SH-SY5Y (cell line): ENCODE measurements around the gene FAM131C.

Experiments
- GATA2 ChIP-seq: IDR thresholded peaks from 2 replicates; pipeline ENCODE4 v1.6.1; 2011; ENCODE audit warnings: mild to moderate bottlenecking, low read depth, low read length
- GATA3 ChIP-seq: IDR thresholded peaks from 2 replicates; pipeline ENCODE4 v1.6.1; 2011; ENCODE audit warnings: low read depth, mild to moderate bottlenecking, low read length, moderate library complexity

- TF ChIP-seq GATA3 = no peak
- no peak for TF ChIP-seq GATA2
Measured at GRCh38 chr1:16122350-16122881, 49.0 kb upstream of the FAM131C start.
